Measurements from ENCODE around the gene MOSPD3.

MOSPD3 gene

GRCh38 chr7:100591596-100591995, 20.7 kb upstream of the MOSPD3 start:
- no peak for DNase-seq (ENCODE audit: low read depth)

GRCh38 chr7:100595188-100595587, 17.2 kb upstream of the MOSPD3 start:
- DNase-seq (ENCODE audit: low read depth): no peak

- DNase-seq (ENCODE audit: low read depth): no peak
Observed at GRCh38 chr7:100598425-100598824, 13.9 kb upstream of the MOSPD3 start.

- no peak for DNase-seq (ENCODE audit: low read depth)
Observed at GRCh38 chr7:100599911-100600729, 12.2 kb upstream of the MOSPD3 start.

- DNase-seq (ENCODE audit: low read depth): no peak
Observed at GRCh38 chr7:100600730-100601038, 11.7 kb upstream of the MOSPD3 start.

GRCh38 chr7:100602889-100603725, 9.2 kb upstream of the MOSPD3 start:
- no peak for DNase-seq (ENCODE audit: low read depth)

GRCh38 chr7:100603726-100604027, 8.7 kb upstream of the MOSPD3 start:
- no peak for DNase-seq (ENCODE audit: low read depth)

GRCh38 chr7:100604028-100604975, 8.0 kb upstream of the MOSPD3 start:
- DNase-seq (ENCODE audit: low read depth): peak; percentile 49

GRCh38 chr7:100604976-100605911, 7.1 kb upstream of the MOSPD3 start:
- no peak for DNase-seq (ENCODE audit: low read depth)

- no peak for DNase-seq (ENCODE audit: low read depth)
Observed at GRCh38 chr7:100606313-100606712, 6.0 kb upstream of the MOSPD3 start.

- no peak for DNase-seq (ENCODE audit: low read depth)
Observed at GRCh38 chr7:100607111-100607510, 5.2 kb upstream of the MOSPD3 start.

GRCh38 chr7:100609958-100610357, 2.4 kb upstream of the MOSPD3 start:
- DNase-seq (ENCODE audit: low read depth): no peak

- no peak for DNase-seq (ENCODE audit: low read depth)
Observed at GRCh38 chr7:100612730-100613390, 520 bp downstream of the MOSPD3 start.

GRCh38 chr7:100613412-100614175, 1.3 kb downstream of the MOSPD3 start:
- DNase-seq (ENCODE audit: low read depth): no peak

GRCh38 chr7:100614308-100614861, 2.0 kb downstream of the MOSPD3 start:
- DNase-seq (ENCODE audit: low read depth): no peak

- no peak for DNase-seq (ENCODE audit: low read depth)
Observed at GRCh38 chr7:100620239-100620638, 7.9 kb downstream of the MOSPD3 start.

GRCh38 chr7:100620804-100621203, 8.5 kb downstream of the MOSPD3 start:
- no peak for DNase-seq (ENCODE audit: low read depth)

- no peak for DNase-seq (ENCODE audit: low read depth)
Observed at GRCh38 chr7:100621554-100621953, 9.2 kb downstream of the MOSPD3 start.

- DNase-seq (ENCODE audit: low read depth): no peak
Observed at GRCh38 chr7:100623951-100624824, 11.8 kb downstream of the MOSPD3 start.
